B cell (primary cell): ENCODE results near the gene BACH2. TPM values are rescaled to one million over a fixed set of nuclear protein-coding genes. Genes with fewer than 3 reads are reported as not detected.

ENCODE experiments used
- ATAC-seq: fragments of 200-7000 bp; cut with Tn5 transposase; one replicate; pipeline ENCODE4 v1.10.0; 2021; ENCODE audit warnings: low read depth, mild to moderate bottlenecking, moderate number of reproducible peaks, moderate library complexity
- CTCF ChIA-PET: fragments of 350-600 bp; sonication (Branson Sonifier 250); formaldehyde crosslinking; loops from one replicate; lab custom pipeline; 2021; ENCODE audit warnings: antibody characterized with exemption, inconsistent platforms; lab: Charles Lee
- POLR2A ChIA-PET: fragments of 350-600 bp; sonication (Branson Sonifier 250); formaldehyde crosslinking; loops from one replicate; lab custom pipeline; 2021; ENCODE audit warnings: antibody characterized with exemption; lab: Charles Lee
- DNase-seq: peaks from one replicate; pipeline ENCODE4 v3.0.0; 2013
- H2AFZ ChIP-seq: 2 replicates; pipeline ENCODE4 v1.6.1; 2012; ENCODE audit warnings: mild to moderate bottlenecking, low read depth, low read length; ENCODE audit not compliant: insufficient read depth, poor library complexity, severe bottlenecking
- H3K27ac ChIP-seq, 2 donors: 1 replicate in 1 of 2; 2 replicates in 1 of 2; pipeline ENCODE4 v1.5.1; 2012 to 2013; ENCODE audit warnings: low read length in 2 of 2, mild to moderate bottlenecking in 2 of 2, moderate library complexity in 1 of 2
- H3K27me3 ChIP-seq, 4 experiments: fragments of 200-600 bp in 1 of 4; sonication (generic) in 1 of 4; replicated peaks in 1 of 4; 1 replicate in 2 of 4; 2 replicates in 2 of 4; pipeline versions ENCODE4 v1.6.1 to v1.7.0; 2013 to 2016; ENCODE audit warnings: low read length in 3 of 4, mild to moderate bottlenecking in 2 of 4, mixed read lengths in 1 of 4, moderate library complexity in 1 of 4; ENCODE audit not compliant: insufficient read depth in 4 of 4, control insufficient read depth in 3 of 4; ENCODE audit errors: control extremely low read depth in 1 of 4
- H3K36me3 ChIP-seq, 2 experiments: replicated peaks in 1 of 2; 1 replicate in 1 of 2; 2 replicates in 1 of 2; pipeline versions ENCODE4 v1.6.1 to v1.7.1; 2013; ENCODE audit warnings: low read length in 1 of 2; ENCODE audit not compliant: insufficient read depth in 2 of 2, control insufficient read depth in 1 of 2; ENCODE audit errors: control extremely low read depth in 1 of 2, extremely low read depth in 1 of 2
- H3K4me1 ChIP-seq, 2 donors: fragments of 200-600 bp in 1 of 2; sonication (generic) in 1 of 2; 1 replicate in 1 of 2; 2 replicates in 1 of 2; pipeline versions ENCODE4 v1.5.1 to v1.6.1; 2013 to 2017; ENCODE audit warnings: low read length in 2 of 2; ENCODE audit not compliant: control insufficient read depth in 2 of 2, insufficient read depth in 2 of 2
- H3K4me2 ChIP-seq: replicated peaks from 2 replicates; pipeline ENCODE3; 2012; ENCODE audit warnings: mild to moderate bottlenecking, low read depth, low read length; ENCODE audit not compliant: poor library complexity, severe bottlenecking
- H3K4me3 ChIP-seq, 5 experiments: fragments of 200-600 bp in 1 of 5; sonication (generic) in 1 of 5; 1 replicate in 3 of 5; 2 replicates in 2 of 5; pipeline versions ENCODE4 v1.5.1 to v1.7.0; 2011 to 2016; ENCODE audit warnings: low read length in 4 of 5, mild to moderate bottlenecking in 4 of 5, low read depth in 2 of 5, control low read depth in 1 of 5, moderate library complexity in 1 of 5; ENCODE audit not compliant: insufficient read depth in 1 of 5; ENCODE audit errors: control extremely low read depth in 1 of 5, extremely low read depth in 1 of 5
- H3K79me2 ChIP-seq: fragments of 200-600 bp; sonication (generic); one replicate; pipeline ENCODE4 v1.6.0; 2016; ENCODE audit warnings: low read length; ENCODE audit not compliant: control insufficient read depth, insufficient read depth
- H3K9ac ChIP-seq: fragments of 200-600 bp; sonication (generic); 2 replicates; pipeline ENCODE4 v1.6.1; 2017; ENCODE audit warnings: mild to moderate bottlenecking, low read length, moderate library complexity
- H3K9me3 ChIP-seq, 3 donors: one replicate each; pipeline versions ENCODE4 v1.6.1 to v1.7.1; 2013; ENCODE audit warnings: low read length in 2 of 3; ENCODE audit not compliant: control insufficient read depth in 2 of 3, insufficient read depth in 1 of 3; ENCODE audit errors: control extremely low read depth in 1 of 3
- H4K20me1 ChIP-seq: 2 replicates; pipeline ENCODE4 v1.6.0; 2012; ENCODE audit warnings: mild to moderate bottlenecking, low read length; ENCODE audit not compliant: insufficient read depth, control insufficient read depth, poor library complexity, severe bottlenecking
- H3K27ac Mint-ChIP-seq: one replicate; pipeline ENCODE4 v1.8.0; 2021; ENCODE audit warnings: mixed read lengths
- H3K27me3 Mint-ChIP-seq: one replicate; pipeline ENCODE4 v1.8.0; 2021; ENCODE audit warnings: mixed read lengths
- H3K4me1 Mint-ChIP-seq: one replicate; pipeline ENCODE4 v1.8.0; 2021; ENCODE audit warnings: mixed read lengths
- H3K4me3 Mint-ChIP-seq: one replicate; pipeline ENCODE4 v1.8.0; 2021; ENCODE audit warnings: mixed read lengths
- H3K9me3 Mint-ChIP-seq: one replicate; pipeline ENCODE4 v1.8.0; 2022; ENCODE audit warnings: mixed read lengths; ENCODE audit not compliant: insufficient read depth
- EZH2 ChIP-seq: IDR thresholded peaks from 2 replicates; pipeline ENCODE4 v1.6.1; 2012; ENCODE audit warnings: borderline replicate concordance, low read depth, mild to moderate bottlenecking, moderate library complexity, low read length; ENCODE audit not compliant: insufficient read depth, poor library complexity, severe bottlenecking
- WGBS: methylation state at CpG from one replicate; pipeline ENCODE4 v1.1.5; 2013; ENCODE audit warnings: missing lambda C conversion rate; ENCODE audit not compliant: insufficient coverage; 5-methylcytosine and 5-hydroxymethylcytosine counted together
- intact Hi-C: fragments of 100-400 bp; cut with micrococcal nuclease; formaldehyde crosslinking; loops from one replicate; pipeline ENCODE4 v1.10.0; 2022
- polyA plus RNA-seq: library from polyadenylated mRNA; depleted of rRNA; stranded (reverse); fragments of >200 nt; gene quantifications from 2 replicates; pipeline ENCODE4 v1.2.3, GENCODE V29; 2012
- total RNA-seq, 2 donors: library from RNA; stranded (reverse); fragments of 120-200 nt in 1 of 2; gene quantifications; 1 replicate in 1 of 2; 2 replicates in 1 of 2; pipeline versions ENCODE4 v1.2.3 to v1.2.4, GENCODE V29; 2013 to 2022
- TF ChIP-seq, protein P1 (sequence below): fragments of 200-600 bp; IDR thresholded peaks from one replicate; pipeline ENCODE4 v1.8.0; 2022; ENCODE audit warnings: antibody characterized with exemption, mild to moderate bottlenecking

BACH2 gene
- total and polyA plus RNA-seq, 2 donors (not counting 1 experiment from before 2014, with no cell fraction given) = 41.1 to 235 TPM

DNA sequence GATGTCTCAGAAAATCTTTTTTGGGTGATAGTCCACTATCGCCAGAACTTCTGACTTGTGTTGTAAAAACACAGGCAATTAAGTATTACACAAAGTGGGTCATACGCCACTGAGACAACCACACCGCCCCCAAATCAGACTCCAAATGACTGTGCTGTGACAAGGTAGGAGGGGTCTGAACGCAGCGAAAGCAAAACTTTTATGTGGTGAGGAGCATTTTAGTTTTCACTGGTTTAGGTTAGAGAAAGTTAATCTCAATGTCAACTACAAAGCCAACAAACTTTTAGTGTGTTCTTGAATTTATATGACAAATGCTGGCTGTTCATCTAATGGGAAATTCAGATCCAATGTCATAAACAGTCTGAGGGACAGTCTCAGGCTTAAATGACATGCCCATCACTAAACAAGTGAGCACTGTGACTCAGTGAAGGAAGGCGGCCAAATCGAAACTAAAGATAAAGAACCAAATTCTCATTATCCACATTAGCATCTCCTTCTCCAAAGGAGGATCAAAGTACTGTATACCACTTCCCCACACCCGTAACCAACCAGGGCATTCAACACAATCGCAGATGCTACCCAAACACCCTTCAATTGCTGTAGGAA is 215.7 kb downstream of the BACH2 start:
- DNase-seq = peak; percentile 54
- no peak for TF ChIP-seq EZH2
- TF ChIP-seq, protein P1, sequence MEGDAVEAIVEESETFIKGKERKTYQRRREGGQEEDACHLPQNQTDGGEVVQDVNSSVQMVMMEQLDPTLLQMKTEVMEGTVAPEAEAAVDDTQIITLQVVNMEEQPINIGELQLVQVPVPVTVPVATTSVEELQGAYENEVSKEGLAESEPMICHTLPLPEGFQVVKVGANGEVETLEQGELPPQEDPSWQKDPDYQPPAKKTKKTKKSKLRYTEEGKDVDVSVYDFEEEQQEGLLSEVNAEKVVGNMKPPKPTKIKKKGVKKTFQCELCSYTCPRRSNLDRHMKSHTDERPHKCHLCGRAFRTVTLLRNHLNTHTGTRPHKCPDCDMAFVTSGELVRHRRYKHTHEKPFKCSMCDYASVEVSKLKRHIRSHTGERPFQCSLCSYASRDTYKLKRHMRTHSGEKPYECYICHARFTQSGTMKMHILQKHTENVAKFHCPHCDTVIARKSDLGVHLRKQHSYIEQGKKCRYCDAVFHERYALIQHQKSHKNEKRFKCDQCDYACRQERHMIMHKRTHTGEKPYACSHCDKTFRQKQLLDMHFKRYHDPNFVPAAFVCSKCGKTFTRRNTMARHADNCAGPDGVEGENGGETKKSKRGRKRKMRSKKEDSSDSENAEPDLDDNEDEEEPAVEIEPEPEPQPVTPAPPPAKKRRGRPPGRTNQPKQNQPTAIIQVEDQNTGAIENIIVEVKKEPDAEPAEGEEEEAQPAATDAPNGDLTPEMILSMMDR = no peak
- H3K9me3 Mint-ChIP-seq = no peaks in the 10 kb centered on the region
- Histone ChIP-seq H3K27ac (peak overlapping the region; percentile 4 to 52), H3K4me3 (peak overlapping the region in 4 of 5 experiments; percentile 11 to 48 (median 40)), H3K9ac (peak overlapping the region; percentile 59), H3K4me2 (peak overlapping the region; percentile 59), H3K79me2 (peaks cover 85% of the 10 kb centered on the region), H4K20me1 (peaks cover 88% of the 10 kb centered on the region), H3K4me1 (peaks cover 61 to 72% of the 10 kb centered on the region in 2 donors), H3K36me3 (peaks cover 1 to 11% of the 10 kb centered on the region in 2 experiments), H3K27me3 (no peaks in the 10 kb centered on the region), H2AFZ (peak overlapping the region; percentile 21), H3K9me3 (no peaks in the 10 kb centered on the region)
- peak overlapping the region; percentile 90 for H3K4me3 Mint-ChIP-seq
- H3K4me1 Mint-ChIP-seq = peaks cover 92% of the 10 kb centered on the region
- 60% methylated on average over 3 of the region's 9 CpGs for WGBS
- peak overlapping the region; percentile 90 for H3K27ac Mint-ChIP-seq
- H3K27me3 Mint-ChIP-seq = no peaks in the 10 kb centered on the region
- intact Hi-C loops = loop anchor here (1.0 to 10.0 kb wide), 10 partner anchors 9 to 726 kb away; partner anchors contain the start of genes CASP8AP2 and UBE2J1
- ATAC-seq = peak; percentile 48
- ChIA-PET CTCF (interaction anchor here (1.0 to 1.4 kb wide), 2 partner anchors 135 to 141 kb away, joined by 3 to 5 read pairs; no protein-coding TSS in a partner anchor), POLR2A (no interaction called here)
